Astrocyte (in vitro differentiated cells and primary cell): ENCODE data around the gene HMGA1. TPM values are rescaled to one million over a fixed set of nuclear protein-coding genes. Genes with fewer than 3 reads are reported as not detected.
A peak's percentile ranks its signal among the peaks of the same experiment; 100 is the strongest.

ENCODE experiments used
- DNase-seq: peaks from one replicate; pipeline ENCODE4 v3.0.0-alpha.2; 2010; ENCODE audit warnings: low read depth
- FAIRE-seq: peaks from 2 replicates; lab custom pipeline; 2011; peaks lifted over from hg19 to GRCh38; lab: Jason Lieb, UNC
- H2AFZ ChIP-seq: 2 replicates; pipeline ENCODE4 v1.6.0; 2012; ENCODE audit warnings: low read depth, low read length, inconsistent platforms
- H3K27ac ChIP-seq: 2 replicates; pipeline ENCODE4 v1.5.1; 2011; ENCODE audit warnings: low read depth, low read length, inconsistent platforms
- H3K27me3 ChIP-seq: 2 replicates; pipeline ENCODE4 v1.6.0; 2011; ENCODE audit warnings: low read length, inconsistent platforms; ENCODE audit not compliant: insufficient read depth
- H3K36me3 ChIP-seq: 2 replicates; pipeline ENCODE4 v1.5.1; 2011; ENCODE audit warnings: low read length, inconsistent platforms; ENCODE audit not compliant: insufficient read depth
- H3K4me1 ChIP-seq: 2 replicates; pipeline ENCODE4 v1.5.1; 2011; ENCODE audit warnings: low read length, inconsistent platforms; ENCODE audit not compliant: insufficient read depth
- H3K4me2 ChIP-seq: 2 replicates; pipeline ENCODE4 v1.6.0; 2012; ENCODE audit warnings: low read length, inconsistent platforms
- H3K4me3 ChIP-seq: 2 replicates; pipeline ENCODE4 v1.5.1; 2011; ENCODE audit warnings: low read depth, mild to moderate bottlenecking, low read length, inconsistent platforms; ENCODE audit not compliant: insufficient read depth
- H3K79me2 ChIP-seq: 2 replicates; pipeline ENCODE4 v1.6.0; 2012; ENCODE audit warnings: mild to moderate bottlenecking, low read length, inconsistent platforms; ENCODE audit not compliant: insufficient read depth
- H3K9ac ChIP-seq: 2 replicates; pipeline ENCODE4 v1.6.0; 2012; ENCODE audit warnings: mild to moderate bottlenecking, low read length, inconsistent platforms
- H3K9me3 ChIP-seq: 2 replicates; pipeline ENCODE4 v1.5.1; 2012; ENCODE audit warnings: low read depth, mild to moderate bottlenecking, low read length, inconsistent platforms; ENCODE audit not compliant: insufficient read depth
- H4K20me1 ChIP-seq: 2 replicates; pipeline ENCODE4 v1.6.0; 2012; ENCODE audit warnings: low read length, inconsistent platforms; ENCODE audit not compliant: insufficient read depth
- H3K27ac Mint-ChIP-seq: one replicate; pipeline ENCODE4 v1.8.0; 2021; ENCODE audit warnings: mild to moderate bottlenecking, mixed read lengths; ENCODE audit not compliant: unreplicated experiment
- H3K27me3 Mint-ChIP-seq: one replicate; pipeline ENCODE4 v1.8.0; 2021; ENCODE audit warnings: low read depth, mixed read lengths; ENCODE audit not compliant: unreplicated experiment
- H3K36me3 Mint-ChIP-seq: one replicate; pipeline ENCODE4 v1.8.0; 2021; ENCODE audit warnings: low read depth, mixed read lengths; ENCODE audit not compliant: unreplicated experiment
- H3K4me1 Mint-ChIP-seq: one replicate; pipeline ENCODE4 v1.8.0; 2021; ENCODE audit warnings: low read depth, mixed read lengths; ENCODE audit not compliant: unreplicated experiment
- H3K4me3 Mint-ChIP-seq: one replicate; pipeline ENCODE4 v1.8.0; 2021; ENCODE audit warnings: mild to moderate bottlenecking, moderate library complexity, mixed read lengths; ENCODE audit not compliant: unreplicated experiment
- H3K9me3 Mint-ChIP-seq: one replicate; pipeline ENCODE4 v1.8.0; 2021; ENCODE audit warnings: mild to moderate bottlenecking, mixed read lengths; ENCODE audit not compliant: unreplicated experiment
- CTCF ChIP-seq: IDR thresholded peaks from 2 replicates; pipeline ENCODE4 v1.5.1; 2011; ENCODE audit warnings: low read depth, mild to moderate bottlenecking, inconsistent platforms, low read length, moderate library complexity; ENCODE audit not compliant: insufficient read depth
- EZH2 ChIP-seq: IDR thresholded peaks from 2 replicates; pipeline ENCODE4 v1.6.1; 2012; ENCODE audit warnings: mild to moderate bottlenecking, low read length, inconsistent platforms; ENCODE audit not compliant: insufficient read depth
- total RNA-seq: library from RNA; stranded (reverse); gene quantifications from 2 replicates; pipeline ENCODE4 v1.2.1, GENCODE V29; 2021

The HMGA1 gene
- total RNA-seq, 1 donor from 2014 or later = 199 TPM

GRCh38 chr6:34196116-34196832 lies 40.4 kb upstream of the HMGA1 start:
- FAIRE-seq = no peak
- TF ChIP-seq EZH2 (no peak), CTCF (peak; percentile 67)
- no peak overlapping the region for H3K27ac ChIP-seq
- Mint-ChIP-seq H3K9me3 (no peaks in the 10 kb centered on the region), H3K36me3 (no peaks in the 10 kb centered on the region), H3K27ac (no peak overlapping the region), H3K4me3 (no peak overlapping the region), H3K27me3 (peaks cover 12% of the 10 kb centered on the region), H3K4me1 (no peaks in the 10 kb centered on the region)
- peaks cover 5% of the 10 kb centered on the region for H3K4me1 ChIP-seq
- H2AFZ ChIP-seq = peak overlapping the region; percentile 99
- H3K79me2 ChIP-seq = no peaks in the 10 kb centered on the region
- DNase-seq = peak; percentile 25
- H4K20me1 ChIP-seq = no peaks in the 10 kb centered on the region
- H3K9ac ChIP-seq = peak overlapping the region; percentile 68
- H3K4me3 ChIP-seq = peak overlapping the region; percentile 64
- no peaks in the 10 kb centered on the region for H3K9me3 ChIP-seq
- no peaks in the 10 kb centered on the region for H3K36me3 ChIP-seq
- H3K4me2 ChIP-seq = peak overlapping the region; percentile 97
- no peaks in the 10 kb centered on the region for H3K27me3 ChIP-seq

GRCh38 chr6:34196833-34197195 lies 39.9 kb upstream of the HMGA1 start:
- peak overlapping the region; percentile 64 for H3K4me3 ChIP-seq

More at GRCh38 chr6:34196833-34197195, 39.9 kb upstream of the HMGA1 start:
- Mint-ChIP-seq H3K27ac (no peak overlapping the region), H3K27me3 (peaks cover 13% of the 10 kb centered on the region), H3K9me3 (no peaks in the 10 kb centered on the region), H3K4me3 (no peak overlapping the region), H3K4me1 (no peaks in the 10 kb centered on the region), H3K36me3 (no peaks in the 10 kb centered on the region)
- no peak for DNase-seq
- peak overlapping the region; percentile 97 for H3K4me2 ChIP-seq
- peaks cover 5% of the 10 kb centered on the region for H3K4me1 ChIP-seq
- no peaks in the 10 kb centered on the region for H3K27me3 ChIP-seq
- no peak for TF ChIP-seq CTCF
- TF ChIP-seq EZH2 = no peak
- H3K36me3 ChIP-seq = no peaks in the 10 kb centered on the region
- no peaks in the 10 kb centered on the region for H4K20me1 ChIP-seq
- H3K27ac ChIP-seq = no peak overlapping the region
- H3K9ac ChIP-seq = peak overlapping the region; percentile 68
- H3K9me3 ChIP-seq = peaks cover under 1% of the 10 kb centered on the region
- peak overlapping the region; percentile 99 for H2AFZ ChIP-seq
- no peaks in the 10 kb centered on the region for H3K79me2 ChIP-seq
- no peak for FAIRE-seq
